PC-9 (cell line): ENCODE results near the gene CCDC63. TPM values are rescaled to one million over a fixed set of nuclear protein-coding genes. Genes with fewer than 3 reads are reported as not detected.

Experiments used
- BruUV-seq: library from RNA; stranded (reverse); fragments of 400-500 nt; replicated peaks from 2 replicates; lab custom pipeline; 2021; lab: Mats Ljungman, UMichigan
- CTCF ChIA-PET: fragments of 300-600 bp; sonication (Branson Sonifier 250); formaldehyde crosslinking; loops from one replicate; lab custom pipeline; 2022; ENCODE audit warnings: antibody characterized with exemption; lab: Charles Lee
- POLR2A ChIA-PET: fragments of 300-600 bp; sonication (Branson Sonifier 250); formaldehyde crosslinking; loops from one replicate; lab custom pipeline; 2022; ENCODE audit warnings: antibody characterized with exemption; ENCODE audit not compliant: unreplicated experiment; lab: Charles Lee
- DNase-seq, 2 experiments: peaks; one replicate each; pipeline versions ENCODE4 v3.0.0 to v3.0.0-alpha.2; 2015 to 2022; ENCODE audit warnings: mixed read lengths in 1 of 2
- H2AFZ ChIP-seq: fragments of 200-600 bp; sonication (generic); 2 replicates; pipeline ENCODE4 v1.8.1; 2017; ENCODE audit warnings: antibody characterized with exemption
- H3F3A ChIP-seq: fragments of 200-600 bp; sonication (generic); 2 replicates; pipeline ENCODE4 v1.8.1; 2017; ENCODE audit warnings: antibody characterized with exemption, mild to moderate bottlenecking, low read depth; ENCODE audit not compliant: insufficient read depth
- H3K27ac ChIP-seq: fragments of 200-600 bp; sonication (generic); 2 replicates; pipeline ENCODE4 v1.6.1; 2016; ENCODE audit warnings: mixed run types
- H3K27me3 ChIP-seq: fragments of 200-600 bp; sonication (generic); 2 replicates; pipeline ENCODE4 v1.6.1; 2016; ENCODE audit warnings: low read depth, mixed run types; ENCODE audit not compliant: insufficient read depth
- H3K36me3 ChIP-seq: fragments of 200-600 bp; sonication (generic); 2 replicates; pipeline ENCODE4 v1.6.1; 2016; ENCODE audit warnings: low read depth, mixed run types
- H3K4me1 ChIP-seq: fragments of 200-600 bp; sonication (generic); replicated peaks from 2 replicates; pipeline ENCODE4 v1.6.1; 2016; ENCODE audit warnings: mixed run types; ENCODE audit not compliant: insufficient read depth
- H3K4me2 ChIP-seq: fragments of 200-600 bp; sonication (generic); 2 replicates; pipeline ENCODE4 v1.6.1; 2017; ENCODE audit warnings: mixed run types
- H3K4me3 ChIP-seq: fragments of 200-600 bp; sonication (generic); 2 replicates; pipeline ENCODE4 v1.6.1; 2016; ENCODE audit warnings: mixed run types
- H3K79me2 ChIP-seq: fragments of 200-600 bp; sonication (generic); 2 replicates; pipeline ENCODE4 v1.6.1; 2017; ENCODE audit warnings: low read depth, mixed run types
- H3K9me2 ChIP-seq: fragments of 200-600 bp; sonication (generic); 2 replicates; pipeline ENCODE4 v1.8.1; 2017; ENCODE audit warnings: mild to moderate bottlenecking; ENCODE audit not compliant: insufficient read depth
- H3K9me3 ChIP-seq: fragments of 200-600 bp; sonication (generic); 2 replicates; pipeline ENCODE4 v1.8.1; 2016; ENCODE audit warnings: low read depth; ENCODE audit not compliant: insufficient read depth
- H4K20me1 ChIP-seq: fragments of 200-600 bp; sonication (generic); 2 replicates; pipeline ENCODE4 v1.8.1; 2017; ENCODE audit not compliant: insufficient read depth
- CTCF ChIP-seq: fragments of 200-600 bp; sonication (generic); conservative IDR thresholded peaks from 2 replicates; pipeline ENCODE4 v1.6.1; 2017; ENCODE audit warnings: mixed run types, antibody characterized with exemption, mild to moderate bottlenecking, moderate library complexity
- EZH2 ChIP-seq: fragments of 200-600 bp; sonication (generic); IDR thresholded peaks from 2 replicates; pipeline ENCODE4 v1.8.0; 2017; ENCODE audit warnings: antibody characterized with exemption, low read depth
- intact Hi-C: fragments of 100-400 bp; cut with micrococcal nuclease; formaldehyde crosslinking; loops from one replicate; pipeline ENCODE4 v1.10.0; 2022; ENCODE audit not compliant: unreplicated experiment
- total RNA-seq: library from RNA; stranded (reverse); gene quantifications from 2 replicates; pipeline ENCODE4 v1.2.3, GENCODE V29; 2021

Gene CCDC63
- total RNA-seq, 1 experiment from 2014 or later, result not detected

DNA sequence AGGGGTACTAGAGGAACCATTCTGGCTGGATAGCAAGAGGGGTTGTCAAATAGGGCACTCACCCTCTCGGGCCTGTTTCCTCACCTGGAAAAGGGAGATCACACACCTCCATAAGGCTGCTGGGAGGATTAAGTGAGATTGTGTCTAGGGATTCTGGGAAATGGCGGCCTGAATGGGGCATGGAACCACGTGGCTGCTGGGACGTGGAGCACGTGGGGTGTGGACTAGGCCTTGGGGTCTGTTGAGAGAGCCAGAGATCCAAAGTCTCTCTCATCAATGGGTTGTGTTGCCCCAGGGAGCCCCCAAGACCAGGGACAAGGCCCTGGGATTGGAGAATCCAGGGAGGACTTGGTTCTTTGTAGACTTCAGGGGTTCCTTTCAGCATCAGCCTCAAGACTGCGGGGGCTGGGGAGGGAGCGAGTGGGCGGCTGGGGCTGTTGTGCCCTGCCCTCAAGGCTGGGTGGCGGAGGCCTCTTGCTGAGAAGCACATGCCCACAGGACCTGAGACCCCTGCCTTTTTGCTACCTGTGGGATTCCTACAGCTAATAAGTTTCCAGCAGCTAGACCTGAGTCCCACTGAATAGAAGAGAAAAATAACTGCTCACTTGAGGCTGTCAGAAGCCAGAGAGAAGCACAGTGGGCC lies 77.0 kb downstream of the CCDC63 start:
- Histone ChIP-seq H3K4me1 (no peaks in the 10 kb centered on the region), H3K79me2 (no peaks in the 10 kb centered on the region), H3K4me3 (no peak overlapping the region), H3K36me3 (no peaks in the 10 kb centered on the region), H2AFZ (no peak overlapping the region), H4K20me1 (no peaks in the 10 kb centered on the region), H3K4me2 (no peak overlapping the region), H3K27me3 (no peaks in the 10 kb centered on the region), H3K9me2 (no peaks in the 10 kb centered on the region), H3F3A (no peaks in the 10 kb centered on the region), H3K27ac (no peak overlapping the region), H3K9me3 (no peaks in the 10 kb centered on the region)
- BruUV-seq, result no TSS peak
- TF ChIP-seq EZH2 (no peak), CTCF (no peak)
- CTCF ChIA-PET, result no interaction called here
- intact Hi-C loops, result no loop called here
- POLR2A ChIA-PET, result no interaction called here
- no peak for DNase-seq

GRCh38 chr12:110927546-110927945 lies 80.8 kb downstream of the CCDC63 start:
- H3F3A ChIP-seq, result no peaks in the 10 kb centered on the region
- no peak for TF ChIP-seq CTCF
- TF ChIP-seq EZH2, result no peak
- H3K4me1 ChIP-seq, result no peaks in the 10 kb centered on the region
- H3K9me3 ChIP-seq, result no peaks in the 10 kb centered on the region
- no TSS peak for BruUV-seq
- CTCF ChIA-PET, result no interaction called here
- no peaks in the 10 kb centered on the region for H3K36me3 ChIP-seq
- no peaks in the 10 kb centered on the region for H4K20me1 ChIP-seq
- H3K4me3 ChIP-seq, result no peak overlapping the region
- POLR2A ChIA-PET, result interaction anchor here (0.7 kb wide), 1 partner anchor 665 kb away, joined by 4 read pairs; no protein-coding TSS in a partner anchor
- no peaks in the 10 kb centered on the region for H3K9me2 ChIP-seq
- H2AFZ ChIP-seq, result no peak overlapping the region
- no peaks in the 10 kb centered on the region for H3K79me2 ChIP-seq
- H3K27me3 ChIP-seq, result no peaks in the 10 kb centered on the region
- no peak overlapping the region for H3K27ac ChIP-seq
- intact Hi-C loops, result no loop called here
- H3K4me2 ChIP-seq, result no peak overlapping the region
- no peak for DNase-seq

DNA sequence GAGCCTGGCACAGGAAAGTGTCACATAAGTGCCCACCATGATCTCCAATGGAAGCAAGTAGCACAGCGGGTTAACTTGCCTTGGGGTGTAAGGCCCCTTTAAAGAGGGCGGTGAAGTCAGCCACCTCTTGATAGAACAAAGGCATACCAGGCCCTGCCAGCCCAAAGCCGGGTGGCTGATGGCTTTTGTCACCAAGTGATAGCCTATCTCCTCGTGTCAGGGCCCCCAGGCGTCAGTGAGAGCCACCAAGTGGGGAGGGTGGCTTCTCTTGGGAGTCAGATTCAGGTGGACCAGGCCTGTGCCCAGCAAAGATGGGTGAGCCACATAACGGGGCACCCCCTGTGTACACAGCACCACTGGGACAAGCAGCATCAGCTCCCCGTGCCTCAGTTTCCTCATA lies 81.9 kb downstream of the CCDC63 start:
- Histone ChIP-seq H3K9me3 (no peaks in the 10 kb centered on the region), H3K27ac (no peak overlapping the region), H3F3A (no peaks in the 10 kb centered on the region), H4K20me1 (no peaks in the 10 kb centered on the region), H3K4me1 (peaks cover 3% of the 10 kb centered on the region), H2AFZ (no peak overlapping the region), H3K9me2 (no peaks in the 10 kb centered on the region), H3K4me2 (no peak overlapping the region), H3K4me3 (no peak overlapping the region), H3K79me2 (no peaks in the 10 kb centered on the region), H3K36me3 (no peaks in the 10 kb centered on the region), H3K27me3 (no peaks in the 10 kb centered on the region)
- DNase-seq, result no peak
- ChIA-PET CTCF (interaction anchor here (0.6 kb wide), 1 partner anchor 427 kb away, joined by 6 read pairs; no protein-coding TSS in a partner anchor), POLR2A (no interaction called here)
- no TSS peak for BruUV-seq
- TF ChIP-seq EZH2 (no peak), CTCF (no peak)
- intact Hi-C loops, result no loop called here
